ENCODE measurements around the gene NECAB3. TPM values are rescaled to one million over a fixed set of nuclear protein-coding genes. Genes with fewer than 3 reads are reported as not detected.

NECAB3 gene
- total RNA-seq, 1 donor from 2014 or later: 146 TPM

GRCh38 chr20:33688938-33689424 lies 14.8 kb upstream of the NECAB3 start:
- DNase-seq: no peak
- peaks cover 14% of the 10 kb centered on the region for H3K27me3 Mint-ChIP-seq (ENCODE audit: unreplicated experiment)
- peaks cover 16% of the 10 kb centered on the region for H3K4me1 Mint-ChIP-seq (ENCODE audit: low read depth, unreplicated experiment)
- H3K36me3 Mint-ChIP-seq (ENCODE audit: unreplicated experiment): no peaks in the 10 kb centered on the region
- H3K9me3 Mint-ChIP-seq (ENCODE audit: unreplicated experiment): peaks cover 7% of the 10 kb centered on the region
- no peak overlapping the region for H3K27ac Mint-ChIP-seq (ENCODE audit: unreplicated experiment)
- no peak for TF ChIP-seq CTCF (IDR thresholded peaks at IDR 0.05; ENCODE audit: partially characterized antibody, unreplicated experiment)
- no peak overlapping the region for H3K4me3 Mint-ChIP-seq (ENCODE audit: unreplicated experiment)

GRCh38 chr20:33687993-33688937 lies 14.0 kb upstream of the NECAB3 start:
- peaks cover 14% of the 10 kb centered on the region for H3K27me3 Mint-ChIP-seq (ENCODE audit: unreplicated experiment)
- no peak for DNase-seq
- H3K4me3 Mint-ChIP-seq (ENCODE audit: unreplicated experiment): no peak overlapping the region
- no peak for TF ChIP-seq CTCF (IDR thresholded peaks at IDR 0.05; ENCODE audit: partially characterized antibody, unreplicated experiment)
- H3K36me3 Mint-ChIP-seq (ENCODE audit: unreplicated experiment): no peaks in the 10 kb centered on the region
- H3K4me1 Mint-ChIP-seq (ENCODE audit: low read depth, unreplicated experiment): peaks cover 11% of the 10 kb centered on the region
- H3K9me3 Mint-ChIP-seq (ENCODE audit: unreplicated experiment): peaks cover 7% of the 10 kb centered on the region
- no peak overlapping the region for H3K27ac Mint-ChIP-seq (ENCODE audit: unreplicated experiment)

GRCh38 chr20:33687370-33687915 lies 13.2 kb upstream of the NECAB3 start:
- TF ChIP-seq CTCF (IDR thresholded peaks at IDR 0.05; ENCODE audit: partially characterized antibody, unreplicated experiment): no peak
- Mint-ChIP-seq H3K4me3 (ENCODE audit: unreplicated experiment) (peak overlapping the region; percentile 86), H3K27me3 (ENCODE audit: unreplicated experiment) (peaks cover 14% of the 10 kb centered on the region), H3K27ac (ENCODE audit: unreplicated experiment) (no peak overlapping the region), H3K4me1 (ENCODE audit: low read depth, unreplicated experiment) (peaks cover 14% of the 10 kb centered on the region), H3K36me3 (ENCODE audit: unreplicated experiment) (no peaks in the 10 kb centered on the region), H3K9me3 (ENCODE audit: unreplicated experiment) (peaks cover 8% of the 10 kb centered on the region)
- DNase-seq: no peak

GRCh38 chr20:33686984-33687366 lies 12.7 kb upstream of the NECAB3 start:
- peak overlapping the region; percentile 86 for H3K4me3 Mint-ChIP-seq (ENCODE audit: unreplicated experiment)
- H3K4me1 Mint-ChIP-seq (ENCODE audit: low read depth, unreplicated experiment): peaks cover 17% of the 10 kb centered on the region
- H3K27me3 Mint-ChIP-seq (ENCODE audit: unreplicated experiment): peaks cover 14% of the 10 kb centered on the region
- H3K27ac Mint-ChIP-seq (ENCODE audit: unreplicated experiment): peak overlapping the region; percentile 93
- peaks cover 9% of the 10 kb centered on the region for H3K9me3 Mint-ChIP-seq (ENCODE audit: unreplicated experiment)
- no peak for TF ChIP-seq CTCF (IDR thresholded peaks at IDR 0.05; ENCODE audit: partially characterized antibody, unreplicated experiment)
- DNase-seq: no peak
- no peaks in the 10 kb centered on the region for H3K36me3 Mint-ChIP-seq (ENCODE audit: unreplicated experiment)
